HG03354 (cell line): ENCODE data around the gene ATP5F1E.
A peak's percentile ranks its signal among the peaks of the same experiment; 100 is the strongest.

Experiments
- ATAC-seq: cut with Tn5 transposase; IDR thresholded peaks from one replicate; pipeline ENCODE4 v1.9.1; 2021; ENCODE audit warnings: mild to moderate bottlenecking; ENCODE audit not compliant: unreplicated experiment, poor library complexity, severe bottlenecking

Gene ATP5F1E

GRCh38 chr20:59008715-59009336 is 23.3 kb downstream of the ATP5F1E start:
- no peak for ATAC-seq

GRCh38 chr20:59007665-59008511 is 24.2 kb downstream of the ATP5F1E start:
- peak; percentile 43 for ATAC-seq

GRCh38 chr20:59006864-59007664 is 25.1 kb downstream of the ATP5F1E start, which contains the start of gene CTSZ:
CTSZ (minus strand) TSS chr20:59007254; CDS start chr20:59007128, 126 bp downstream.
- ATAC-seq, result peak; percentile 22

- no peak for ATAC-seq
Observed at GRCh38 chr20:59006167-59006863, 25.8 kb downstream of the ATP5F1E start.

- ATAC-seq, result no peak
Observed at GRCh38 chr20:59005523-59006166, 26.5 kb downstream of the ATP5F1E start.

GRCh38 chr20:59004763-59005522 is 27.2 kb downstream of the ATP5F1E start:
- peak; percentile 67 for ATAC-seq

GRCh38 chr20:59004493-59004762 is 27.7 kb downstream of the ATP5F1E start:
- no peak for ATAC-seq

- ATAC-seq, result no peak
Observed at GRCh38 chr20:59003836-59004492, 28.2 kb downstream of the ATP5F1E start.

- no peak for ATAC-seq
Observed at GRCh38 chr20:59002874-59003399, 29.2 kb downstream of the ATP5F1E start.

- ATAC-seq, result no peak
Observed at GRCh38 chr20:59002388-59002787, 29.7 kb downstream of the ATP5F1E start.

- ATAC-seq, result no peak
Observed at GRCh38 chr20:59001449-59002171, 30.5 kb downstream of the ATP5F1E start.

- no peak for ATAC-seq
Observed at GRCh38 chr20:59001068-59001448, 31.1 kb downstream of the ATP5F1E start.

- no peak for ATAC-seq
Observed at GRCh38 chr20:59000326-59000725, 31.8 kb downstream of the ATP5F1E start.

GRCh38 chr20:58998656-58999055 is 33.5 kb downstream of the ATP5F1E start:
- ATAC-seq, result no peak

- no peak for ATAC-seq
Observed at GRCh38 chr20:58997141-58997770, 34.9 kb downstream of the ATP5F1E start.

GRCh38 chr20:58996226-58996611 is 35.9 kb downstream of the ATP5F1E start:
- no peak for ATAC-seq
